NT2/D1 (cell line): ENCODE results near the gene PATJ.
A peak's percentile ranks its signal among the peaks of the same experiment; 100 is the strongest.
"Not testable (repeated sequence)": the region's sequence is repeated elsewhere in the genome, so short reads cannot be mapped to it uniquely, and the experiment has no call there.

Experiments used
- DNase-seq: peaks from one replicate; pipeline ENCODE4 v3.0.0-alpha.2; 2011; ENCODE audit warnings: low read depth, low spot score
- H3K27me3 ChIP-seq: 2 replicates; pipeline ENCODE4 v1.6.0; 2011; ENCODE audit warnings: mild to moderate bottlenecking; ENCODE audit not compliant: insufficient read length, insufficient read depth
- H3K36me3 ChIP-seq: 2 replicates; pipeline ENCODE4 v1.6.1; 2011; ENCODE audit warnings: mild to moderate bottlenecking, low read length, mixed read lengths; ENCODE audit not compliant: insufficient read depth, insufficient read length
- H3K4me1 ChIP-seq: 2 replicates; pipeline ENCODE4 v1.5.1; 2011; ENCODE audit not compliant: insufficient read depth, insufficient read length
- H3K4me3 ChIP-seq: 2 replicates; pipeline ENCODE4 v1.5.1; 2011; ENCODE audit warnings: low read depth; ENCODE audit not compliant: insufficient read length
- H3K9ac ChIP-seq: 2 replicates; pipeline ENCODE4 v1.6.0; 2011; ENCODE audit warnings: low read depth; ENCODE audit not compliant: insufficient read length
- H3K9me3 ChIP-seq: 2 replicates; pipeline ENCODE4 v1.5.1; 2011; ENCODE audit warnings: mild to moderate bottlenecking, low read length; ENCODE audit not compliant: insufficient read depth
- SUZ12 ChIP-seq: IDR thresholded peaks from 2 replicates; pipeline ENCODE4 v1.6.1; 2011; ENCODE audit not compliant: insufficient read length, insufficient read depth; ENCODE audit errors: extremely low read depth
- YY1 ChIP-seq: IDR thresholded peaks from 2 replicates; pipeline ENCODE4 v1.6.1; 2011; ENCODE audit not compliant: insufficient read length, insufficient read depth
- ZNF274 ChIP-seq: IDR thresholded peaks from 2 replicates; pipeline ENCODE4 v1.6.1; 2011; ENCODE audit warnings: mild to moderate bottlenecking, low read depth, low read length

Gene PATJ

GRCh38 chr1:61942856-61943255 lies 200.6 kb downstream of the PATJ start:
- no peak for DNase-seq
- no peak for TF ChIP-seq SUZ12
- no peak for TF ChIP-seq ZNF274
- TF ChIP-seq YY1 = no peak
- Histone ChIP-seq H3K4me1 (peaks cover 4% of the 10 kb centered on the region), H3K36me3 (no peaks in the 10 kb centered on the region), H3K9ac (no peak overlapping the region), H3K9me3 (peaks cover 10% of the 10 kb centered on the region; the same call in 1 of the 2 replicates), H3K4me3 (no peak overlapping the region), H3K27me3 (no peaks in the 10 kb centered on the region)

- H3K36me3 ChIP-seq, H3K27me3 ChIP-seq, H3K4me1 ChIP-seq, DNase-seq, H3K9me3 ChIP-seq, H3K4me3 ChIP-seq, H3K9ac ChIP-seq: not testable (repeated sequence)
Measured at GRCh38 chr1:61948685-61949084, 206.4 kb downstream of the PATJ start.

- no peaks in the 10 kb centered on the region for H3K27me3 ChIP-seq
- H3K4me3 ChIP-seq = no peak overlapping the region
- no peak for TF ChIP-seq ZNF274
- TF ChIP-seq SUZ12 = no peak
- TF ChIP-seq YY1 = no peak
- no peak for DNase-seq
- no peaks in the 10 kb centered on the region for H3K9me3 ChIP-seq
- H3K9ac ChIP-seq = no peak overlapping the region
- no peaks in the 10 kb centered on the region for H3K36me3 ChIP-seq
- no peaks in the 10 kb centered on the region for H3K4me1 ChIP-seq
Measured at GRCh38 chr1:61950418-61950817, 208.1 kb downstream of the PATJ start.

- Histone ChIP-seq H3K4me3 (no peak overlapping the region), H3K9ac (no peak overlapping the region), H3K36me3 (no peaks in the 10 kb centered on the region), H3K9me3 (no peaks in the 10 kb centered on the region), H3K4me1 (no peaks in the 10 kb centered on the region), H3K27me3 (no peaks in the 10 kb centered on the region)
- TF ChIP-seq SUZ12 (no peak), ZNF274 (no peak), YY1 (no peak)
- peak; percentile 62 for DNase-seq
Measured at GRCh38 chr1:61951731-61952580, 209.7 kb downstream of the PATJ start.

GRCh38 chr1:61952675-61953074 lies 210.4 kb downstream of the PATJ start:
- H3K4me3 ChIP-seq = no peak overlapping the region

GRCh38 chr1:61953076-61953789 lies 211.0 kb downstream of the PATJ start:
- Histone ChIP-seq H3K9me3 (no peaks in the 10 kb centered on the region), H3K9ac (no peak overlapping the region), H3K4me3 (no peak overlapping the region), H3K36me3 (no peaks in the 10 kb centered on the region), H3K4me1 (no peaks in the 10 kb centered on the region), H3K27me3 (no peaks in the 10 kb centered on the region)
- no peak for TF ChIP-seq SUZ12
- no peak for TF ChIP-seq YY1
- no peak for TF ChIP-seq ZNF274
- no peak for DNase-seq

More at GRCh38 chr1:61952675-61953074, 210.4 kb downstream of the PATJ start:
- no peaks in the 10 kb centered on the region for H3K4me1 ChIP-seq
- H3K27me3 ChIP-seq = no peaks in the 10 kb centered on the region
- H3K9ac ChIP-seq = no peak overlapping the region
- no peaks in the 10 kb centered on the region for H3K36me3 ChIP-seq
- no peaks in the 10 kb centered on the region for H3K9me3 ChIP-seq
- TF ChIP-seq YY1 = no peak
- no peak for TF ChIP-seq SUZ12
- no peak for TF ChIP-seq ZNF274
- DNase-seq = no peak

GRCh38 chr1:61953790-61954150 lies 211.5 kb downstream of the PATJ start:
- H3K4me1 ChIP-seq = no peaks in the 10 kb centered on the region
- H3K27me3 ChIP-seq = no peaks in the 10 kb centered on the region
- TF ChIP-seq SUZ12 = no peak
- no peak for TF ChIP-seq ZNF274
- TF ChIP-seq YY1 = no peak

More at GRCh38 chr1:61953790-61954150, 211.5 kb downstream of the PATJ start:
- Histone ChIP-seq H3K9me3 (no peaks in the 10 kb centered on the region), H3K9ac (no peak overlapping the region), H3K4me3 (no peak overlapping the region), H3K36me3 (no peaks in the 10 kb centered on the region)
- no peak for DNase-seq
